ENCODE results near the gene CMIP. TPM values are rescaled to one million over a fixed set of nuclear protein-coding genes. Genes with fewer than 3 reads are reported as not detected.

The CMIP gene
- total RNA-seq, 1 experiment from 2014 or later: 68.0 TPM

DNA sequence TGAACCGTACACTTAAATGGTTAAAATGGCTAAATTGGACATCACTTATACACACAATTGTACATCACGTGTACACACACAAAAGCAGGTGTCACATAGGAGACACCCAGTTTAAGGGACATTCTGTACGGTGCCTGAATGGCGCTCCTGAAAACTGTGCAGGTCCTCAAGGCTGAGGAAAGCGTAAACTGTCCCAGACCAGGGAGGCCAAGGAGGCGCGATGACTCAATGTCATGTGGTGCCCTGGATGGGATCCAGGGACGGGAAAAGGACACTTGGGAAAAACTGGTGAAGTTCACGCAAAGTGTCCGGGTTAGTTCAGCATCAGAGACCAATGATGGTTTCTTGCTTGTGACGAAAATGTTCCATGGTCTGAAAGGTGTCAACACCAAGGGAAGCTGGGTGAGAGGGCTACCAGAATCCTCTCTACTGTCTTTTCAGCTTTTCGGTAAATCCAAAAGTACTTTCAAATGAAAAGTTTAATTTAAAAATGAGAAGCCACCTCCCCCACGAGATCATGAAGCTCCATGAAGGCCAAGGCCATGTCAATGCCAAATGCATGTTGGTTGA is 112.2 kb downstream of the CMIP start:
- BruUV-seq (replicated peaks): no TSS peak
- H3K4me3 Mint-ChIP-seq (ENCODE audit: unreplicated experiment): no peak overlapping the region
- no peaks in the 10 kb centered on the region for H3K27me3 Mint-ChIP-seq (ENCODE audit: insufficient read depth, unreplicated experiment)
- H3K4me1 Mint-ChIP-seq (ENCODE audit: low read depth, unreplicated experiment): peaks cover 37% of the 10 kb centered on the region
- H3K9me3 Mint-ChIP-seq (ENCODE audit: unreplicated experiment): no peaks in the 10 kb centered on the region
- TF ChIP-seq, protein P1, sequence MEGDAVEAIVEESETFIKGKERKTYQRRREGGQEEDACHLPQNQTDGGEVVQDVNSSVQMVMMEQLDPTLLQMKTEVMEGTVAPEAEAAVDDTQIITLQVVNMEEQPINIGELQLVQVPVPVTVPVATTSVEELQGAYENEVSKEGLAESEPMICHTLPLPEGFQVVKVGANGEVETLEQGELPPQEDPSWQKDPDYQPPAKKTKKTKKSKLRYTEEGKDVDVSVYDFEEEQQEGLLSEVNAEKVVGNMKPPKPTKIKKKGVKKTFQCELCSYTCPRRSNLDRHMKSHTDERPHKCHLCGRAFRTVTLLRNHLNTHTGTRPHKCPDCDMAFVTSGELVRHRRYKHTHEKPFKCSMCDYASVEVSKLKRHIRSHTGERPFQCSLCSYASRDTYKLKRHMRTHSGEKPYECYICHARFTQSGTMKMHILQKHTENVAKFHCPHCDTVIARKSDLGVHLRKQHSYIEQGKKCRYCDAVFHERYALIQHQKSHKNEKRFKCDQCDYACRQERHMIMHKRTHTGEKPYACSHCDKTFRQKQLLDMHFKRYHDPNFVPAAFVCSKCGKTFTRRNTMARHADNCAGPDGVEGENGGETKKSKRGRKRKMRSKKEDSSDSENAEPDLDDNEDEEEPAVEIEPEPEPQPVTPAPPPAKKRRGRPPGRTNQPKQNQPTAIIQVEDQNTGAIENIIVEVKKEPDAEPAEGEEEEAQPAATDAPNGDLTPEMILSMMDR (IDR thresholded peaks at IDR 0.05; ENCODE audit: insufficient read depth in 1 of 2, low read depth in 1 of 2, low read length in 1 of 2, severe bottlenecking in 1 of 2, unreplicated experiment in 1 of 2): no peak
- H3K36me3 Mint-ChIP-seq (ENCODE audit: insufficient read depth, unreplicated experiment): peaks cover 24% of the 10 kb centered on the region
- no peaks in the 10 kb centered on the region for H3K9me3 ChIP-seq
- ChIA-PET CTCF (no interaction called here), POLR2A (no interaction called here)
- peaks cover 5% of the 10 kb centered on the region; the same call in 1 of the 2 replicates for H3K36me3 ChIP-seq (ENCODE audit: control insufficient read depth, insufficient read depth, low read length)
- peaks cover 44% of the 10 kb centered on the region for H3K4me1 ChIP-seq
- no peak for DNase-seq
- no peaks in the 10 kb centered on the region for H3K27me3 ChIP-seq (replicated peaks; ENCODE audit: control insufficient read depth, insufficient read depth, low read length)
- H3K27ac Mint-ChIP-seq (ENCODE audit: unreplicated experiment): peak overlapping the region; percentile 1
- no peak overlapping the region for H3K4me3 ChIP-seq (ENCODE audit: low read depth, low read length)
- intact Hi-C loops (cut with micrococcal nuclease; ENCODE audit: unreplicated experiment): no loop called here

DNA sequence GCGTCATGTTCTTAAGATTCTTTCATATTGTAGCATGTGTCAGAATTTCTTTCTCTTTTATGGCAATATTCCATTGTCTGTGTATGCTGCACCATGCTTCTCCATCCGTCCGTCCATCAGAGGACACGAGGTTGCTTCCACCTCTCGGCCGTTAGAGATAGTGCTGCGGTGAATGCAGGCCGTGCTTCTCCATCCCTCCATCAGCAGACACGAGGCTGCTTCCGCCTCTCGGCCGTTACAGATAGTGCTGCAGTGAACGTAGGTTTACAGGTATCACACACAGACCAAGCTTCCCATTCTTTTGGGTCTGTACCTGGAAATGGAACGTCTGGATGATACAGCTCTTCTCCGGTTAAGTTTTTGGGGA is 113.5 kb downstream of the CMIP start:
- Histone ChIP-seq H3K36me3 (ENCODE audit: control insufficient read depth, insufficient read depth, low read length) (peaks cover 5% of the 10 kb centered on the region; the same call in 1 of the 2 replicates), H3K9me3 (no peaks in the 10 kb centered on the region), H3K27me3 (replicated peaks; ENCODE audit: control insufficient read depth, insufficient read depth, low read length) (no peaks in the 10 kb centered on the region), H3K4me1 (peaks cover 44% of the 10 kb centered on the region), H3K4me3 (ENCODE audit: low read depth, low read length) (no peak overlapping the region)
- H3K36me3 Mint-ChIP-seq (ENCODE audit: insufficient read depth, unreplicated experiment): peaks cover 17% of the 10 kb centered on the region
- peak overlapping the region; percentile 94 for H3K27ac Mint-ChIP-seq (ENCODE audit: unreplicated experiment)
- H3K27me3 Mint-ChIP-seq (ENCODE audit: insufficient read depth, unreplicated experiment): no peaks in the 10 kb centered on the region
- CTCF ChIA-PET: interaction anchor here (0.6 to 1.3 kb wide), 3 partner anchors 9 to 133 kb away, joined by 3 to 5 read pairs (median 3); no protein-coding TSS in a partner anchor
- no TSS peak for BruUV-seq (replicated peaks)
- peaks cover 28% of the 10 kb centered on the region for H3K4me1 Mint-ChIP-seq (ENCODE audit: low read depth, unreplicated experiment)
- intact Hi-C loops (cut with micrococcal nuclease; ENCODE audit: unreplicated experiment): no loop called here
- no peaks in the 10 kb centered on the region for H3K9me3 Mint-ChIP-seq (ENCODE audit: unreplicated experiment)
- TF ChIP-seq, protein P1 (IDR thresholded peaks at IDR 0.05; ENCODE audit: insufficient read depth in 1 of 2, low read depth in 1 of 2, low read length in 1 of 2, severe bottlenecking in 1 of 2, unreplicated experiment in 1 of 2): peak in 1 of 2 experiments; percentile 34
- peak in 1 of 2 experiments; percentile 36 for DNase-seq
- peak overlapping the region; percentile 42 for H3K4me3 Mint-ChIP-seq (ENCODE audit: unreplicated experiment)
- POLR2A ChIA-PET: no interaction called here

DNA sequence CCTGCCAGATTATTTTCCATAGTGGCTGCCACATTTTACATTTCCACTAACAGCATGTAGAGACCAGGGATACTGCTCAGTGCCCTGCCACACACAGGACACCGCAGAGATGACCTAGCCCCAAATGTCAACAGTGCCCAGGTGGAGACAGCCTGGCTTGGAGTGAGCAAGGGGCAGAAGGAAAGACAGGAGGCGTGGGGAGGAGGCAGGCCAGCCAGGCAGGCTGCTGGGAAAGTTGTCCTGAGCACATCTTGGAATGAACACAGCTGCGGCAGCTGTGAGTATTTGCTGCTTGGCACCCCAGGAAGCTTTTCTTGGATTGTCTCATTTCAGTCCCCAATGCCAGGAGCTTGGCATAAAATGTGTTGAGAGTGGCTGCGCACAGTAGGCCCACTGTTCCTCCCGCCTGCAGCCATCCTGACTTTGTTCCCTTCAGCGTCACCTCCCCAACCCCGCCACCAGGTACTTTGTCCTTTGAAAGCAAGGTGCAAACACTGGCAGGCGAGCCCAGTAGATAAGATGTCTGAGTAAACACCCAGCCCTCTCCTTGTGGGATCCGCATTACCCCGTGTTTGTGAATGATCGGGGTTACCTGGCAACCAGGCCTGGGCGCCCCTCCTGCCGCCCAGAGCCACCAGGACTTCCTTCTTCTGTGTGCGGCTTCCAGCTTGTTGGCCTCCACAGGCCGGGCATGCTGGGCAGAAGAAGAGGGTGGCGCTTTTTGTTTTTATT is 114.0 kb downstream of the CMIP start:
- CTCF ChIA-PET: interaction anchor here (0.9 to 1.3 kb wide), 2 partner anchors 9 to 132 kb away, joined by 3 to 5 read pairs; no protein-coding TSS in a partner anchor
- H3K4me1 Mint-ChIP-seq (ENCODE audit: low read depth, unreplicated experiment): peaks cover 28% of the 10 kb centered on the region
- POLR2A ChIA-PET: interaction anchor here (0.7 kb wide), 1 partner anchor 20 kb away, joined by 3 read pairs; no protein-coding TSS in a partner anchor
- Histone ChIP-seq H3K9me3 (no peaks in the 10 kb centered on the region), H3K36me3 (ENCODE audit: control insufficient read depth, insufficient read depth, low read length) (peaks cover 5% of the 10 kb centered on the region; the same call in 1 of the 2 replicates), H3K4me3 (ENCODE audit: low read depth, low read length) (no peak overlapping the region), H3K4me1 (peaks cover 44% of the 10 kb centered on the region), H3K27me3 (replicated peaks; ENCODE audit: control insufficient read depth, insufficient read depth, low read length) (no peaks in the 10 kb centered on the region)
- H3K9me3 Mint-ChIP-seq (ENCODE audit: unreplicated experiment): no peaks in the 10 kb centered on the region
- no TSS peak for BruUV-seq (replicated peaks)
- peaks cover 11% of the 10 kb centered on the region for H3K36me3 Mint-ChIP-seq (ENCODE audit: insufficient read depth, unreplicated experiment)
- TF ChIP-seq, protein P1 (IDR thresholded peaks at IDR 0.05; ENCODE audit: insufficient read depth in 1 of 2, low read depth in 1 of 2, low read length in 1 of 2, severe bottlenecking in 1 of 2, unreplicated experiment in 1 of 2): no peak
- H3K27me3 Mint-ChIP-seq (ENCODE audit: insufficient read depth, unreplicated experiment): no peaks in the 10 kb centered on the region
- intact Hi-C loops (cut with micrococcal nuclease; ENCODE audit: unreplicated experiment): loop anchor here (1.0 kb wide), 1 partner anchor 9 kb away; no protein-coding TSS in a partner anchor
- peak; percentile 95 to 96 for DNase-seq
- H3K4me3 Mint-ChIP-seq (ENCODE audit: unreplicated experiment): peak overlapping the region; percentile 42
- peak overlapping the region; percentile 94 for H3K27ac Mint-ChIP-seq (ENCODE audit: unreplicated experiment)
